Glutamatergic neuron (in vitro differentiated cells): Measurements from ENCODE around the gene MRGPRF. TPM values are rescaled to one million over a fixed set of nuclear protein-coding genes. Genes with fewer than 3 reads are reported as not detected.

Source experiments
- DNase-seq: peaks from one replicate; pipeline ENCODE4 v3.0.0; 2022
- H3K27ac Mint-ChIP-seq: one replicate; pipeline ENCODE4 v1.8.0; 2020; ENCODE audit warnings: mild to moderate bottlenecking, mixed read lengths, inconsistent platforms; ENCODE audit not compliant: unreplicated experiment
- H3K27me3 Mint-ChIP-seq: one replicate; pipeline ENCODE4 v1.8.0; 2020; ENCODE audit warnings: mild to moderate bottlenecking, moderate library complexity, mixed read lengths, inconsistent platforms; ENCODE audit not compliant: unreplicated experiment
- H3K36me3 Mint-ChIP-seq: one replicate; pipeline ENCODE4 v1.8.0; 2020; ENCODE audit warnings: mild to moderate bottlenecking, mixed read lengths, inconsistent platforms; ENCODE audit not compliant: unreplicated experiment
- H3K4me1 Mint-ChIP-seq: one replicate; pipeline ENCODE4 v1.8.0; 2020; ENCODE audit warnings: mild to moderate bottlenecking, low read depth, mixed read lengths, inconsistent platforms; ENCODE audit not compliant: unreplicated experiment
- H3K4me3 Mint-ChIP-seq: one replicate; pipeline ENCODE4 v1.8.0; 2020; ENCODE audit warnings: mild to moderate bottlenecking, mixed read lengths, inconsistent platforms; ENCODE audit not compliant: unreplicated experiment
- H3K9me3 Mint-ChIP-seq: one replicate; pipeline ENCODE4 v1.8.0; 2020; ENCODE audit warnings: mild to moderate bottlenecking, moderate library complexity, mixed read lengths, inconsistent platforms; ENCODE audit not compliant: unreplicated experiment
- total RNA-seq: library from RNA; stranded (reverse); fragmentation: NEBNext Ultra II Directional; extraction: Animal tissue kit (Norgen Biotek cat#: 25700); gene quantifications from one replicate; pipeline ENCODE4 v1.2.1, GENCODE V29; 2021; ENCODE audit not compliant: unreplicated experiment
- TF ChIP-seq, protein P1 (sequence below): fragments of 200-600 bp; sonication (generic); IDR thresholded peaks from one replicate; pipeline ENCODE4 v1.5.0; 2021; ENCODE audit not compliant: partially characterized antibody, unreplicated experiment

MRGPRF gene
- total RNA-seq, 1 donor from 2014 or later: 1.0 TPM

DNA sequence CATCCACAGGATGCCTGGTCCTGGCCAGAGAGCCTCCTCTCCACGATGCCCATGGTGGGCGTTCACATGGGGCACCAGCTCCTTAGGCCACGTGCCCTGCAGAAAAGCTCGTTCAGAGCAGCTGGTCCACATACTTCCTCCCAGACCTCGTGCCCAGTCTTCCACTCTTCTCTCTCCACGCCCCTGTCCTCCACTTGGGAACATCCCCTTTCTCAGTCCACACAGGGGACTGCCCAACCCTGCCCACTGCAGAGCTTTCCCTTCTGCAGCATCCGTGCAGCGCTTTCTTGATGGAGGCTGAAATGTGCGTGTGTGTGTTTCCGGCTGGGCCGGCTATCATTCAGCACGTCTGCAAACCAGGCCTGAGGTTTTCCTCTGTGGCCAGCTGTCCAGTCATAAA lies 46.9 kb upstream of the MRGPRF start:
- TF ChIP-seq, protein P1, sequence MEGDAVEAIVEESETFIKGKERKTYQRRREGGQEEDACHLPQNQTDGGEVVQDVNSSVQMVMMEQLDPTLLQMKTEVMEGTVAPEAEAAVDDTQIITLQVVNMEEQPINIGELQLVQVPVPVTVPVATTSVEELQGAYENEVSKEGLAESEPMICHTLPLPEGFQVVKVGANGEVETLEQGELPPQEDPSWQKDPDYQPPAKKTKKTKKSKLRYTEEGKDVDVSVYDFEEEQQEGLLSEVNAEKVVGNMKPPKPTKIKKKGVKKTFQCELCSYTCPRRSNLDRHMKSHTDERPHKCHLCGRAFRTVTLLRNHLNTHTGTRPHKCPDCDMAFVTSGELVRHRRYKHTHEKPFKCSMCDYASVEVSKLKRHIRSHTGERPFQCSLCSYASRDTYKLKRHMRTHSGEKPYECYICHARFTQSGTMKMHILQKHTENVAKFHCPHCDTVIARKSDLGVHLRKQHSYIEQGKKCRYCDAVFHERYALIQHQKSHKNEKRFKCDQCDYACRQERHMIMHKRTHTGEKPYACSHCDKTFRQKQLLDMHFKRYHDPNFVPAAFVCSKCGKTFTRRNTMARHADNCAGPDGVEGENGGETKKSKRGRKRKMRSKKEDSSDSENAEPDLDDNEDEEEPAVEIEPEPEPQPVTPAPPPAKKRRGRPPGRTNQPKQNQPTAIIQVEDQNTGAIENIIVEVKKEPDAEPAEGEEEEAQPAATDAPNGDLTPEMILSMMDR: no peak
- no peak for DNase-seq
- no peak overlapping the region for H3K4me3 Mint-ChIP-seq
- H3K27ac Mint-ChIP-seq: no peak overlapping the region
- peaks cover 4% of the 10 kb centered on the region for H3K4me1 Mint-ChIP-seq
- H3K27me3 Mint-ChIP-seq: peaks cover 3% of the 10 kb centered on the region
- H3K9me3 Mint-ChIP-seq: peaks cover 2% of the 10 kb centered on the region
- H3K36me3 Mint-ChIP-seq: no peaks in the 10 kb centered on the region

GRCh38 chr11:69059429-69059828 lies 46.4 kb upstream of the MRGPRF start:
- TF ChIP-seq, protein P1: no peak
- Mint-ChIP-seq H3K27me3 (peaks cover 3% of the 10 kb centered on the region), H3K27ac (no peak overlapping the region), H3K4me3 (no peak overlapping the region), H3K9me3 (peaks cover 2% of the 10 kb centered on the region), H3K4me1 (peaks cover 4% of the 10 kb centered on the region), H3K36me3 (no peaks in the 10 kb centered on the region)
- DNase-seq: no peak

- TF ChIP-seq, protein P1: no peak
Observed at GRCh38 chr11:69058511-69059270, 45.6 kb upstream of the MRGPRF start.

GRCh38 chr11:69057801-69058200 lies 44.8 kb upstream of the MRGPRF start:
- Mint-ChIP-seq H3K9me3 (peaks cover 2% of the 10 kb centered on the region), H3K4me3 (no peak overlapping the region), H3K36me3 (no peaks in the 10 kb centered on the region), H3K27me3 (peaks cover 3% of the 10 kb centered on the region), H3K27ac (no peak overlapping the region), H3K4me1 (peaks cover 3% of the 10 kb centered on the region)
- DNase-seq: no peak
- TF ChIP-seq, protein P1: no peak

More at GRCh38 chr11:69058511-69059270, 45.6 kb upstream of the MRGPRF start:
- Mint-ChIP-seq H3K27ac (no peak overlapping the region), H3K4me1 (peaks cover 4% of the 10 kb centered on the region), H3K36me3 (no peaks in the 10 kb centered on the region), H3K4me3 (no peak overlapping the region), H3K27me3 (peaks cover 3% of the 10 kb centered on the region), H3K9me3 (peaks cover 2% of the 10 kb centered on the region)
- peak; percentile 12 for DNase-seq

- Mint-ChIP-seq H3K9me3 (peaks cover 2% of the 10 kb centered on the region), H3K4me3 (no peak overlapping the region), H3K27ac (no peak overlapping the region), H3K4me1 (peaks cover 4% of the 10 kb centered on the region), H3K36me3 (no peaks in the 10 kb centered on the region), H3K27me3 (peaks cover 3% of the 10 kb centered on the region)
- TF ChIP-seq, protein P1: no peak
- peak; percentile 14 for DNase-seq
Observed at GRCh38 chr11:69057236-69057635, 44.2 kb upstream of the MRGPRF start.
